GM19035 (cell line): Measurements from ENCODE around the gene INA.

Source experiments
- ATAC-seq: cut with Tn5 transposase; IDR thresholded peaks from one replicate; pipeline ENCODE4 v1.9.1; 2021; ENCODE audit not compliant: unreplicated experiment

INA gene

DNA sequence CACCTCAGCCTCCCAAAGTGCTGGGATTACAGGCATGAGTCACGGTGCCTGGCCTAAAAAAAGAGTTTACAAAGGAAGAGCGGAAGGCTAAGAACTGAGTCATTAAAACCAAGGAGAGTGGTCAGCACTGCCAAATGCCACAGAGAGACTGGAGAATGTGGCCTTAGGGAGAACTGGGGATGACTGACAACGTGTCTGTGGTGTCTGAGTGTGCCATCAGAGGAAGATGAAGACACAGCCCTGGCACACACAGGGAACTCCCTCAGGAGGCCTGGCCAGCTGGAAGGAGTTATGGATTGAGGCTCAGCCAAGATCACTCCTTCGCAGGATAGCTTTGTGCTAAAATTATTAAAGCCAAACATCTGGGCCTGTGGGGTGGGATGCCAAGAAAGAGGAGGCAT lies 3.9 kb upstream of the INA start:
- no peak for ATAC-seq

DNA sequence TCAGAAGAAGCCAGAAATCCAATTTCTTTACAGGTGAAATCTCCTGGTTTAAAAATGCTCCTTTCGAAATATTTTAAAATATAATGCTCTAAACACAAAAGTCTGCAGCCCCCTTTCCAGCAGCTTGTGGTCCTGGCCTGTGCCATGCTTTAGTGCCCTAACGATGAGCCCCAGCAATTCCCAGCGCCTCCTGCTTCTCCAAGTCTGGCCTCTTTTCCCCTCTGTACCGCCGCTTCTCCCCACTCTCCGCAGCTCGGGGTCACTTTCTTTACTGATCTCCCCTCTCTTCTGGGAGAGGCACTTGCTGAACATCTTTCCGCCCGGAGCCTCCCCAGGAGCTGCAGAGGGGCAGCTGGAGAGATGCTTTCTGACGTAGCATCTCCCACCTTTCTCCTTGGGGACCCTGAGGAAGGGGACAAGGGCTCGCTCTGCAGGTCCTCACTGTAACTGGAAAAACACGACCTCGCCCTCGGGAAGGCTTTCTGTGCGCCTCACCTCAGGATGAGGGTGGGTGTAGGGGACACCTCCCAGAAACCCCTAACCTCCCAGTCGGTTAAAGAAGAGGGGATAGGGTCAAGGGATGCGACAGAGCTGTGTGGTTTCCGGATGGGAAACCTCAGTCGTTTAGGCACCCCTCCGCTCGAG lies 565 bp upstream of the INA start:
- ATAC-seq, result no peak

DNA sequence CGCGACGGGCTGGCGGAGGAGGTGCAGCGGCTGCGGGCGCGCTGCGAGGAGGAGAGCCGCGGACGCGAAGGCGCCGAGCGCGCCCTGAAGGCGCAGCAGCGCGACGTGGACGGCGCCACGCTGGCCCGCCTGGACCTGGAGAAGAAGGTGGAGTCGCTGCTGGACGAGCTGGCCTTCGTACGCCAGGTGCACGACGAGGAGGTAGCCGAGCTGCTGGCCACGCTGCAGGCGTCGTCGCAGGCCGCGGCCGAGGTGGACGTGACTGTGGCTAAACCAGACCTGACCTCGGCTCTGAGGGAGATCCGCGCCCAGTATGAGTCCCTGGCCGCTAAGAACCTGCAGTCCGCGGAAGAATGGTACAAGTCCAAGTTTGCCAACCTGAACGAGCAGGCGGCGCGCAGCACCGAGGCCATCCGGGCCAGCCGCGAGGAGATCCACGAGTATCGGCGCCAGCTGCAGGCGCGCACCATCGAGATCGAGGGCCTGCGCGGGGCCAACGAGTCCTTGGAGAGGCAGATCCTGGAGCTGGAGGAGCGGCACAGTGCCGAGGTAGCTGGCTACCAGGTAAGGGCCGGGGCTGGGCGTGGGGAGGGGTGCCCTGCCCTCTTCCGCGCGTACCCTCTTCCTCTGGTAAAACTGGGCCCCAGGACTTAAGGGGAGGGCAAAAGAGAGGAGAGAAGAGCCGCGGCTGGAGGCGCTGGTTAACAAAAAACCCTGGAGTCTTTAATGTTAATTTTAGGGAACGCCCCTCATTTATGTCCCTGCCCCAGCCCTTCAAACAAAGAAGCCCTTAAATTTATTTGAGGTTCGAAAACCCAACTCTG lies 987 bp downstream of the INA start:
- no peak for ATAC-seq

DNA sequence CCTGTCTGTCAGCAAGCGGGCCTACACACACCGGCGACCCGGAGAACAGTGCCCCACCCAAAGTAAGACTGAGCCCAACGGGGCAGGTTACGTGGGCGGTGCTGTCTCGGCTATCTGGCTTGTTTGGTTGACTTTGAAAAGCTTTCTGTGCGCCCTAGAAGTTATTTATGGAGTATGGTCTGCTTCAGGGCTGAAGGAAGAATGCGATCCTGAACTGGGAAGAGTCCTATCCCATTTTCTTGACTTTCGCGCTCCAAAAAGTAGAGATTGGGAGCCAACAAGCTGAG lies 1.5 kb downstream of the INA start:
- ATAC-seq, result no peak

DNA sequence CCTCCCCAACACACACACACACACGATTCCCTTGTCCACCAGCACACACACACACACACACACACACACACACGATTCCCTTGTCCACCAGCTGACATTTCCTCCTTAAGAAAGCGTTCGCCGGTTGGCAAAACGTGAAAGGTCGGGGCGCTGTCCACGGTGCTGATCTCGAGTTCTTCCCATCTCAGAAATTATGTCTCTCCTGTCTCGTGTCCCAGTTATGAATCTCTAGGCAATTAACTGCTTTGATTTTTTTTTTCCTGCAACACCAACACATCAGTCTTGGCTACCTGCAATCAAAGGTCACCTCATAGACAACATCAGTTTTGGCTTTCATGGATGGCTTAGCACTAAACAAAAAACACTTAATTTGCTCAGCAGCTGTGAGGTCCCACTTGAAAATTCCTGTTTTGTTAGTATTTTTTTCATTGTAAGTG lies 1.9 kb downstream of the INA start:
- no peak for ATAC-seq

DNA sequence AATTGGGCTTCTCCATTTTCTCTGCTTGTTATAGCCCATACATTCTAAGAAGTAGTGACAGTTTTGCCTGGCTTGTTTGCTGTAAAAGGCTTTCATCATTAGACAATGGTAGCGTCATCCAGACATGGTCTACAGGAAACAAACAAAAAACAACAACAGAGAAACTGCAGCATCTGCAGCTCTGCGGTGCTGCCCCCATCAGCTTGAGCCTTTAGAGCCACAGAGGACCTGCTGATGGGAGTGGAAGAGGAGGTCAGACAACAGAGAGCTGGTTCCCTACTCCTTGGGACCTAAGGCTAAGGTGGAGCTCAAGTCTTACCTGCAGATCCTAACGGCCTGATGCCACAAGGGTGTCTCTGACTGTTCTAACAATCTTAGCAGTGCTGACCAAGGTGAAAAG lies 3.1 kb downstream of the INA start:
- no peak for ATAC-seq

DNA sequence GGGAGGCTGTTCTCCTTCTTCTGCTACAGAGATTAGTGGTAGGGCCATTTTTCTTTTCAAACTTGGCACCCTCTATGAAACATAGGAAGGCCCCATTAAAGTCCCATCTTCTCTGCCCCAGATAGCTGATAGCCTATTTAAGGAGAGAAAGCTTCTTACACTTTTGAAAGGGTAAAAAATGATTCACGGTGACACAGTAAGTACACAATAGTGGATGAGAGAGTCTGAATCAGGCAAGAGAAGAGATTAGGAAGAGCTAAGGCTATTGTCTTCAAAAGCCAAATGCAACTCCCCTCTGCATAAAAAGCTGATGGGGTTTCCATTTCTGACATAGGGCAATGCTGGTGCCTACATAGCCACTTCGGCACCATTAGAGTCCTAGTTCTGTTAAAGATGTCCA lies 3.6 kb downstream of the INA start:
- no peak for ATAC-seq

DNA sequence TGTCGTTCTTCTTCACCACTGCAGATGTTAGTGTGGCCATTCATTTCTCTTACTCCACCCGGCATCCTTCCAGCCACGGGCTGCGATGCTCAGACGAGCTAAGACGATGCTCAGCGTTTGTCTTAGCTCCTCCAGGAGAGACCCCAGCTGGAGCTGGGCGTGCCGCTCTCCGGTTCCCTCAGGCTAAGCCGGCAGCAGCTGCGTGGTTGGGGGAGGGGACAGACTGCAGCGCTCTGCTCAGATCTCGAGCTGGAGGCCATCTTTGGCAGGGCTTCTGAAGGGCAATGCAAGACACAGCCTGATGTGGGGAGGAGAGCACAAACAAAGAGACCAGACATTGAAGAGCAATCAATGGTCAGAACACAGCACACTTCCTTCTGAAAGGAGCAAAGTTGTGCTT lies 4.8 kb downstream of the INA start:
- ATAC-seq, result no peak

DNA sequence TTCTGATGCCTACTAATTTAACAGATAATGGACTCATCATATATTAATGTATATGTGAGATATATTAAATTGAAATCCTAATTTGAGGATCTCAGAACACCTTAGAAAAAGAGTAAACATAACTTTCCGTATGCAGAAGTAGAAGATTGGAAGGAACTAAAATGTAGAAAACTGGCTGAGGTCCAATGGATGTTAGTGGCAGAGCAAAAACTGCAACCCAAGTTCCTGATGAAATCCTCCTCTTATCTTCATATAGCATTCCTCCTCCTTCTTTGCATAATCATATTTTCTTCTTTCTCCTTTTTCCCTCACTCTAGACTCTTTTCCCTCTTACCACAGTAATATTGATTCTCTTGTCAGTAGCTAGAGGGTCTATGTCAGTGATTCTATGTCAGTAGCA lies 6.0 kb downstream of the INA start:
- ATAC-seq, result no peak

DNA sequence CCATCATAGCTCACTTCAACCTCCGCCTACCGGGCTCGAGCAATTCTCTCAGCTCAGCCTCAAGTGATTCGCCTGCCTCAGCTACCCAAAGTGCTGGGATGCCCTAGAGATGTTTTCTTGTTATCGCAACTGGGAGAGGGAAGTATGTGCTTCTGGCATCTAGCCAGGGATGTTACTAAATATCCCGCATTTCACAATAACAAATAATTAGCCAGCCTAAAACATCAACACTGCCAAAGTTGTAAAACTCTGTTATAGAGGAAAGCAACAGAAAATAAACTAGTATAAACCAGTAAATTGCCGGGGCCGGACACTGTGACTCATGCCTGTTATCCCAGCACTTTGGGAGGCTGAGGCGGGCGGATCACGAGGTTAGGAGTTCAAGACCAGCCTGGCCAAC lies 7.2 kb downstream of the INA start:
- ATAC-seq, result no peak

DNA sequence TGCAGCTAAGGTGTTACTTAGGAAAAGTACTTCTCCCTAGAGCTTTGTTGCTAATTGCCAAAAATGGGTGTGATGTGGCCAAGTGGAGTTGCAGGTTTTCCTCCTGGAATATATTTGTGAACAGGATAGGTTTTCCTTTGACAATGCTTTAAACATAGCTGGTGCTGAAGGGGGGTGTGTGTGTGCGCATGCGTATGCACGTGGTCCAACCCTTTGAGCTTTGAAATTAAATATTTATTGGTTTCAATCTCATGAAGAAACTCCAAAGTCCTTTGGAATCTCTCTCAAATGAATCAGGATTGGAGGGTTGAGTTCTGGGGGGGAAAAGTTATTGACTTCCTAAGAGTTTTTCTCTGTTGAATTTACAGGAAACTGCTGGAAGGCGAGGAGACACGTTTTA lies 11.1 kb downstream of the INA start:
- ATAC-seq, result no peak

DNA sequence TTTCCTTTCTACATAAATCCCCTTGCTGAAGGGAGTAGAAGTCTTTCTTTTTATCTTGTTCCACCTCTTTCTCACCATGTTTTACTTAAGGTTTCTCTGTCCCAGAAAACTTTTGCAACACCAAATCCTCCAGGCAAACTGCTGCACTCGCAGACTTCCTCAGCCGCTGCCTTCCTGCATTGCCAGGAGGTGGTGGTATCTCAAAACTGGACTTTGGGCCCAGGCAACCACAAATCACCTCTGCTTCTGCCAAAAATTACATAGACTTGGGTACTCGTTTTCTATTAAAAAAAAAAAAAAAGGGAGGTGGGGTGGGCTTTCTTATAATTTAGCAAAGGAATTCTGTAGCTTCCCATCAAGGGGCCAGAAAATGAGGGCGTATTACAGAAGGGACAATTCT lies 14.7 kb downstream of the INA start:
- ATAC-seq, result no peak

DNA sequence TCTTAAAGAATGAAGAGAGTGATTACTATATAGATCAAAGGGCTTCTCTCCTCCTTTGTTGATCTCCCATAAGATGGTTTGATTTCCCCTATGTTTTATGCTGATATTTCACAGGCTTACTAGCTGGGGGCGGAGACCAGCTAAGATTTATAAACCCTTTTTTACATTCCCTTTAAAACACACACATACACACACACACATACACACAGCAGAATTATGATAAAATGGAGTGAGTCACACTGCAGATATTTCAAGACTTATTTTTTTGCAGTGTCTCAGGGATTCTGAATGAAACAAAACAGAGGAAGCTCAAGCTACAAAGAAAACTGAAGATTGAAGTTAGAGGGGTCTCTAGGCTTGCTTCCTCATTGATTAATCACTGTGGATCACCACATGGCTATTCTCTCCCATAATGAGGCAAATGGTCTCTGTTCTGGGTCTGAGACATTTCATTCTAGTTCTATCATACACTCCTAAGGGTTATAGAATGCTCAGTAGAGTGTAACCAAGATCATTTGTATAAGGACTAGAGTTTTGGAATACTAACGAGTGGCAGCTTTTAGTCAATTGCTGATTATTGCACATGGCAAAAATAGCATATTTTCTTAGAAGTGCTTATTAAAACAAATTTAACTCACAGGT lies 18.6 kb downstream of the INA start:
- no peak for ATAC-seq

DNA sequence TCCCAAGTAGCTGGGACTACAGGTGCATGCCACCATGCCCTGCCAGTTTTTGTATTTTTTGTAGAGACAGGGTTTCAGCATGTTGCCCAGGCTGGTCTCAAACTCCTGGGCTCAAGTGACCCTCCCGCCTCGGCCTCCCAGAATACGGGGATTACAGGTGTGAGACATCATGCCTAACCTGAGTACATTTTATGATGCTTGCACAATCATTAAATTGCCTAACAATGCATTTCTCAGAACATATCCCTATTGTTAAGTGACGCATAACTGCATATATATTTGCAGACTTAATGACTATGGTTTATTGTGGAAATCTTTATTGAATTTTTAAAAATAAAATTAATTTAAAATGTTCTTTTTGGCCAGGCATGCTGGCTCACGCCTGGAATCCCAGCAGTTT lies 30.7 kb downstream of the INA start:
- ATAC-seq, result no peak

DNA sequence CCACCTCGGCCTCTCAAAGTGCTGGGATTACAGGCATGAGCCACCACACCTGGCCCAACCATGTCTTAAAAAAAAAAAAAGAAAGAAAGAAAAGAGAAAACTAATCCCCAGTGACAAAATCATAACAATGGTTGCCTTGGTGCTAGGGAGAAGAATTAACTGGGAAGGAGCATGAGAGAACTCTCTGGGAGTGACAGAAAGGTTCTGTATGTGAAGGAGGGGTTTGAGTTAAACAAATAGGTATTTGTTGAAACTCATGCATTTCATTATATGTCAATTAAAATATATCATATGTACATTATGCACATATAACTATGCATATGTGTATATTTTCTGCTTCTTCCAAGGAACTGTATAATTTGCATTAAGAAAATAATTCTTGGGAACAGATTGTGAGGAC lies 33.3 kb downstream of the INA start:
- no peak for ATAC-seq

DNA sequence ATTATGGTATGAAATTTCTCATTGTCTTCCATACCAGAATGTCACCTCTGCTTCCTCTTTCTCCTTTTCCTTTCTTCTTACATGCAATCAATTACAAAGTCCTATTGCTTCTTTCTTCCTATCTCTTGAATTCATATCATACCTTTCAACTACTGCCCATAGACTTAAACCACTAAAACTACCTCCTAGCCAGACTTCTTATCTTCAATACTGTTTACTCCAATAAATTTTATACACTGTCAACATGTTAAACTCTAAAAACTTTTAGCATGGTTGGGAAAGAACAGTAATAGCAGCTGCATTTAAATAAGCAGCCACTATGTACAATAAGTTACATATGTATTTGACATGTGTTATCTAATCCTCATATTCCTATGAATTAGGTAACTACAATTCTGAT lies 39.1 kb downstream of the INA start:
- no peak for ATAC-seq

DNA sequence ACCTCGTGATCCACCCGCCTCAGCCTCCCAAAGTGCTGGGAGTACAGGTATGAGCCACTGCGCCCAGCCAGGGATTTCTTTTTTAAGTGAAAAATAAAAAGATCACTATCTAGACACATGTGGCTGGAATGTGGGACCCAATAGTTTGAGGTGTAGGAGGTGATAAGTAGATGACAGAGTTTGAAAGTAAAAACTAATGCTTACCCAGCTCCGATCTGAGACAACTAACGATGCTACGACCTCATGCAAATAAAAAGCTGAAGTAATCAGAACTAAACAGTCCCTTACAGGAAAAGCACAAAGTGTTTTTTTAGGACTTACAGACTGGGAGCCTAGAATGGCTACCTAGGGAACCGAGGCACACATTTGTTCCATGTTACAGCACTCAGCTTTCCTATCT lies 51.0 kb downstream of the INA start:
- no peak for ATAC-seq

DNA sequence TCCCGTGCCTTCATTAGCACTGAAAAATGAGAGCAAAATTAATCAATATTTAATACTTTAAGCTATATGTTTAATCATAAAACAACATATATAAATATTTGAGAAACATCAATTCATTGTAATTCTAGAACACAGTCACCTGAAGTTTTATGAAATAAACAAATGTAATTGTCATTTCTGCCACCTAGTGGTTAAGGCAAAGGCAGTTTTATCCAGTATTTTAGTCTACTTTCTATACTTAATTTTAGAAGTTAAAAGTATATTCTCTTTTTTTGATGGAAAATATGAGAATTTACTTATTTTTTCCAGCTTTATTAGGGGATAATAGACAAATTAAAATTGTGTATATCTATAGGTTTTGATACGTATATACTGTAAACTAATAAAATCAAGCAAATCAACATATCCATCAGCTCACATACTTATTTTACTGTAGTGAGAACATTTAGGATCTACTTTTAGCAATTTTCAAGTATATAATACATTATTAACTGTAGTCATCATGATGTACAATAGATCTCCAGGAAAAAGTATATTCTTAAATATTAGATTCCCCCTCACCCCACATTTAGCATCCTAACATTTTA lies 57.1 kb downstream of the INA start:
- ATAC-seq, result no peak

DNA sequence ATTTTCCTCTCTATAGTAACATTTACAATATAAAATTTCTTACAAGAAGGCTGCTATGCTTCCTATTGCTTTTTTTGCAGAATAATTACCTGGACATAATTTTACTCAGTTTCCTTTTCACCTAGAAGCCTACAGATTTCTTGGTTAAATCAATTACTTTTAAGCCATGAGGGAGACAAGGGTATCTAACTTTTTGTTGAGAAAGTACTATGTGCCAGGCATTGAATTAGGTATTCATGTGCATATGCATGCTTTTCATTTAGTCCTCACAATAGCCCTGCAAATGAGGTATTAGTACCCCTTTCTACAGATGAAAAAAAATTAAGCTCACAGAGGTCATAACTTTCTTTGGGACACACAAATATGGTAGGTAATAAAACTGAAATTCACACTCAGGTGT lies 57.6 kb downstream of the INA start:
- no peak for ATAC-seq

DNA sequence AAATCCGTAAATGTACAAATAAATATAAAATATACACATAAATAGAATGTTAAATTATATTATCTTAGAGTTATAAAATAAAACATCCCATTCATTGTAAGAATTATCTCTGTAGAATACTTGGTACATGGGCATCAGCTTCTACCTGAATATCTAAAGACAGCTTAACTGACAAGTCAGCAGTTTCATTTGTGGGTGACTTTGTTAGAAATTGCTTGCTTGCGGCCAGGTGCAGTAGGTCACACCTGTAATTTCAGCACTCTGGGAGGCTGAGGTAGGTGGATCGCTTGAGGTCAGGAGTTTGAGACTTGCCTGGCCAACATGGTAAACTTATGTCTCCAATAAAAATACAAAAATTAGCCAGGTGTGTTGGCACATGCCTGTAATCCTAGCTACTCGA lies 59.4 kb downstream of the INA start:
- ATAC-seq, result no peak
